HepG2 (cell line): ENCODE measurements around the gene CYBC1. TPM values are rescaled to one million over a fixed set of nuclear protein-coding genes. Genes with fewer than 3 reads are reported as not detected.

Experiments used
- AKAP8 ChIP-seq: sonication (generic); formaldehyde crosslinking; IDR thresholded peaks from 2 replicates; pipeline ENCODE4 v1.5.1; 2020; ENCODE audit warnings: mild to moderate bottlenecking, missing genetic modification reagents
- GLI4 ChIP-seq: sonication (generic); formaldehyde crosslinking; IDR thresholded peaks from 2 replicates; pipeline ENCODE4 v1.5.1; 2020; ENCODE audit warnings: missing genetic modification reagents, mild to moderate bottlenecking, moderate library complexity, borderline replicate concordance
- MTA3 ChIP-seq: sonication (generic); formaldehyde crosslinking; IDR thresholded peaks from 2 replicates; pipeline ENCODE4 v1.4.0; 2020; ENCODE audit warnings: missing genetic modification reagents
- polyA plus RNA-seq, 8 experiments: library from polyadenylated mRNA; depleted of rRNA in 3 of 8; stranded (reverse) in 7 of 8; unstranded in 1 of 8; fragments of >200 nt; fragmentation: Illumina TruSeq in 4 of 8; extraction: Trizol in 4 of 8; gene quantifications; 2 replicates each; pipeline versions ENCODE4 v1.2.1 to v1.2.3, GENCODE V29; 2011 to 2016; ENCODE audit warnings: low read depth in 4 of 8, missing spikeins in 1 of 8, mixed read lengths in 1 of 8; ENCODE audit not compliant: insufficient read depth in 1 of 8
- total RNA-seq, 5 experiments: library from RNA; depleted of rRNA; stranded (reverse); fragments of >200 nt; fragmentation: Illumina TruSeq; extraction: Trizol; gene quantifications; 2 replicates each; pipeline ENCODE4 v1.2.3, GENCODE V29; 2016; ENCODE audit warnings: low read depth in 1 of 5
- TF ChIP-seq, protein P1 (sequence below): sonication (generic); formaldehyde crosslinking; IDR thresholded peaks from 2 replicates; pipeline ENCODE4 v1.4.0; 2020; ENCODE audit warnings: missing genetic modification reagents
- TF ChIP-seq, protein P2 (sequence below): sonication (generic); formaldehyde crosslinking; IDR thresholded peaks from 2 replicates; pipeline ENCODE4 v1.5.1; 2020; ENCODE audit warnings: missing genetic modification reagents, mild to moderate bottlenecking, borderline replicate concordance
- TF ChIP-seq, protein P3 (sequence below): sonication (generic); formaldehyde crosslinking; IDR thresholded peaks from 2 replicates; pipeline ENCODE4 v1.5.0; 2020; ENCODE audit warnings: mild to moderate bottlenecking, missing genetic modification reagents
- TF ChIP-seq, protein P4 (sequence below): sonication (generic); formaldehyde crosslinking; IDR thresholded peaks from 2 replicates; pipeline ENCODE4 v1.9.0; 2021; ENCODE audit warnings: missing genetic modification reagents, mild to moderate bottlenecking, borderline replicate concordance
- TF ChIP-seq, protein P5 (sequence below): IDR thresholded peaks from 2 replicates; pipeline ENCODE4 v1.6.1; 2016; ENCODE audit warnings: missing compliant biosample characterization, missing genetic modification reagents, borderline replicate concordance
- TF ChIP-seq, protein P6 (sequence below): sonication (generic); formaldehyde crosslinking; IDR thresholded peaks from 2 replicates; pipeline ENCODE4 v1.4.0; 2020; ENCODE audit warnings: missing genetic modification reagents, mild to moderate bottlenecking, borderline replicate concordance

The CYBC1 gene
- total and polyA plus RNA-seq, 2 of the 13 experiments (the other 11 are each of a cell fraction or from before 2014, with no cell fraction given) = 43.4 to 44.1 TPM

DNA sequence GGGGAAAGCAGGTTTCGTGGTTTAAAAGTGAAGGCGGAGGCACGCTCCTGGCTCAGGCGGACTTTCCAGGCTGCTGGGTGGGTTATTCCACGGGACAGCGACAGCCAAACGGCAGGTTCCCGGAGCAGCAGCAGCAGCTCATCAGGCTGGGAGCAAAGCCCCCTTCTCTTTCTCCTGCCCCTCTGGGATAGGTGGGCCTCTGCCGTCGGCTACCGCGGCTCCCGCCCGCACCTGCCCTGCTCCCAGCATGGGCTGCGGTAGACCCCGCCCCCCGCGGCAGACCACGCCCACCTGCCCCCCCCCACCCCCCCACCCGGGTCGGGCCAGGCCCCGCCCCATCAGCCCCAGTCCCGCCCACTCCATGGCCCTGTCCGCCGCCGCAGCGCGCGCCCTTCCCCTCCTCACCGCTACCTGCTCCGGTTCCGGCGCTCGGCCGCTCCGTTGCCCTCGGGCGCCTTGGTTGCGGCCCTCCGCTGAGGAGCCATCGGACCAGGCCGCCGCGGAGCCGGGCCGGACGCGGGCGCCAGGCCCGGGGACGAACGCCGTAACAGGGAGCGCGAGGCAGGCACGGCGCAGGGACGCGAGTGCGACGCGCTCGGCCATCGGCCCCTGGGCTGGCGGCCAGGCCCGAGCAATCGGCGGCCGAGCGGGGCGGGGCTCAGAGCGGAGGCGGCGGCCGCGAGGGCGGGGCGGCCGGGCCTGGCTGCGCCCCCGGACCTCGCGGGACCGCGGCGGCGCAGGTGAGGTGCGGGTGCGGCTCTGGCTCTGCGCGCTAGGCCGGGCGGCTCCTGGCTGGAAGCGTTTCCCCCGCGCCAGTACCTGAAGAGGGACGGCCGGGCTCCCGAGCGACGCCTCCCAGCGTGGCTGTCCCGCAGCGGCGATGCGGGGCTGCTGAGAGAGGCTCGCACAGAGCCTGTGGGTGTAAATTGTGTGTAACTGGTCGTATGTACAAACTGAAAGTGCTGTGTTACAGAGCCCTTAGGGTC, 32.3 kb downstream of the CYBC1 start, which contains the start of the genes HEXD and OGFOD3 (continued):
- TF ChIP-seq, protein P1, sequence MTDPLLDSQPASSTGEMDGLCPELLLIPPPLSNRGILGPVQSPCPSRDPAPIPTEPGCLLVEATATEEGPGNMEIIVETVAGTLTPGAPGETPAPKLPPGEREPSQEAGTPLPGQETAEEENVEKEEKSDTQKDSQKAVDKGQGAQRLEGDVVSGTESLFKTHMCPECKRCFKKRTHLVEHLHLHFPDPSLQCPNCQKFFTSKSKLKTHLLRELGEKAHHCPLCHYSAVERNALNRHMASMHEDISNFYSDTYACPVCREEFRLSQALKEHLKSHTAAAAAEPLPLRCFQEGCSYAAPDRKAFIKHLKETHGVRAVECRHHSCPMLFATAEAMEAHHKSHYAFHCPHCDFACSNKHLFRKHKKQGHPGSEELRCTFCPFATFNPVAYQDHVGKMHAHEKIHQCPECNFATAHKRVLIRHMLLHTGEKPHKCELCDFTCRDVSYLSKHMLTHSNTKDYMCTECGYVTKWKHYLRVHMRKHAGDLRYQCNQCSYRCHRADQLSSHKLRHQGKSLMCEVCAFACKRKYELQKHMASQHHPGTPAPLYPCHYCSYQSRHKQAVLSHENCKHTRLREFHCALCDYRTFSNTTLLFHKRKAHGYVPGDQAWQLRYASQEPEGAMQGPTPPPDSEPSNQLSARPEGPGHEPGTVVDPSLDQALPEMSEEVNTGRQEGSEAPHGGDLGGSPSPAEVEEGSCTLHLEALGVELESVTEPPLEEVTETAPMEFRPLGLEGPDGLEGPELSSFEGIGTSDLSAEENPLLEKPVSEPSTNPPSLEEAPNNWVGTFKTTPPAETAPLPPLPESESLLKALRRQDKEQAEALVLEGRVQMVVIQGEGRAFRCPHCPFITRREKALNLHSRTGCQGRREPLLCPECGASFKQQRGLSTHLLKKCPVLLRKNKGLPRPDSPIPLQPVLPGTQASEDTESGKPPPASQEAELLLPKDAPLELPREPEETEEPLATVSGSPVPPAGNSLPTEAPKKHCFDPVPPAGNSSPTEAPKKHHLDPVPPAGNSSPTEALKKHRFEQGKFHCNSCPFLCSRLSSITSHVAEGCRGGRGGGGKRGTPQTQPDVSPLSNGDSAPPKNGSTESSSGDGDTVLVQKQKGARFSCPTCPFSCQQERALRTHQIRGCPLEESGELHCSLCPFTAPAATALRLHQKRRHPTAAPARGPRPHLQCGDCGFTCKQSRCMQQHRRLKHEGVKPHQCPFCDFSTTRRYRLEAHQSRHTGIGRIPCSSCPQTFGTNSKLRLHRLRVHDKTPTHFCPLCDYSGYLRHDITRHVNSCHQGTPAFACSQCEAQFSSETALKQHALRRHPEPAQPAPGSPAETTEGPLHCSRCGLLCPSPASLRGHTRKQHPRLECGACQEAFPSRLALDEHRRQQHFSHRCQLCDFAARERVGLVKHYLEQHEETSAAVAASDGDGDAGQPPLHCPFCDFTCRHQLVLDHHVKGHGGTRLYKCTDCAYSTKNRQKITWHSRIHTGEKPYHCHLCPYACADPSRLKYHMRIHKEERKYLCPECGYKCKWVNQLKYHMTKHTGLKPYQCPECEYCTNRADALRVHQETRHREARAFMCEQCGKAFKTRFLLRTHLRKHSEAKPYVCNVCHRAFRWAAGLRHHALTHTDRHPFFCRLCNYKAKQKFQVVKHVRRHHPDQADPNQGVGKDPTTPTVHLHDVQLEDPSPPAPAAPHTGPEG (CRISPR knock-in tag) = peak; percentile 95
- TF ChIP-seq, protein P2, sequence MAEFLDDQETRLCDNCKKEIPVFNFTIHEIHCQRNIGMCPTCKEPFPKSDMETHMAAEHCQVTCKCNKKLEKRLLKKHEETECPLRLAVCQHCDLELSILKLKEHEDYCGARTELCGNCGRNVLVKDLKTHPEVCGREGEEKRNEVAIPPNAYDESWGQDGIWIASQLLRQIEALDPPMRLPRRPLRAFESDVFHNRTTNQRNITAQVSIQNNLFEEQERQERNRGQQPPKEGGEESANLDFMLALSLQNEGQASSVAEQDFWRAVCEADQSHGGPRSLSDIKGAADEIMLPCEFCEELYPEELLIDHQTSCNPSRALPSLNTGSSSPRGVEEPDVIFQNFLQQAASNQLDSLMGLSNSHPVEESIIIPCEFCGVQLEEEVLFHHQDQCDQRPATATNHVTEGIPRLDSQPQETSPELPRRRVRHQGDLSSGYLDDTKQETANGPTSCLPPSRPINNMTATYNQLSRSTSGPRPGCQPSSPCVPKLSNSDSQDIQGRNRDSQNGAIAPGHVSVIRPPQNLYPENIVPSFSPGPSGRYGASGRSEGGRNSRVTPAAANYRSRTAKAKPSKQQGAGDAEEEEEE = no peak
- TF ChIP-seq GLI4 (no peak), MTA3 (CRISPR knock-in tag) (no peak), AKAP8 (CRISPR knock-in tag) (peak; percentile 63; the same call in 1 of the 2 replicates)
- TF ChIP-seq, protein P3, sequence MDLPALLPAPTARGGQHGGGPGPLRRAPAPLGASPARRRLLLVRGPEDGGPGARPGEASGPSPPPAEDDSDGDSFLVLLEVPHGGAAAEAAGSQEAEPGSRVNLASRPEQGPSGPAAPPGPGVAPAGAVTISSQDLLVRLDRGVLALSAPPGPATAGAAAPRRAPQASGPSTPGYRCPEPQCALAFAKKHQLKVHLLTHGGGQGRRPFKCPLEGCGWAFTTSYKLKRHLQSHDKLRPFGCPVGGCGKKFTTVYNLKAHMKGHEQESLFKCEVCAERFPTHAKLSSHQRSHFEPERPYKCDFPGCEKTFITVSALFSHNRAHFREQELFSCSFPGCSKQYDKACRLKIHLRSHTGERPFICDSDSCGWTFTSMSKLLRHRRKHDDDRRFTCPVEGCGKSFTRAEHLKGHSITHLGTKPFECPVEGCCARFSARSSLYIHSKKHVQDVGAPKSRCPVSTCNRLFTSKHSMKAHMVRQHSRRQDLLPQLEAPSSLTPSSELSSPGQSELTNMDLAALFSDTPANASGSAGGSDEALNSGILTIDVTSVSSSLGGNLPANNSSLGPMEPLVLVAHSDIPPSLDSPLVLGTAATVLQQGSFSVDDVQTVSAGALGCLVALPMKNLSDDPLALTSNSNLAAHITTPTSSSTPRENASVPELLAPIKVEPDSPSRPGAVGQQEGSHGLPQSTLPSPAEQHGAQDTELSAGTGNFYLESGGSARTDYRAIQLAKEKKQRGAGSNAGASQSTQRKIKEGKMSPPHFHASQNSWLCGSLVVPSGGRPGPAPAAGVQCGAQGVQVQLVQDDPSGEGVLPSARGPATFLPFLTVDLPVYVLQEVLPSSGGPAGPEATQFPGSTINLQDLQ = no peak; the same call in 1 of the 2 replicates
- TF ChIP-seq, protein P4, sequence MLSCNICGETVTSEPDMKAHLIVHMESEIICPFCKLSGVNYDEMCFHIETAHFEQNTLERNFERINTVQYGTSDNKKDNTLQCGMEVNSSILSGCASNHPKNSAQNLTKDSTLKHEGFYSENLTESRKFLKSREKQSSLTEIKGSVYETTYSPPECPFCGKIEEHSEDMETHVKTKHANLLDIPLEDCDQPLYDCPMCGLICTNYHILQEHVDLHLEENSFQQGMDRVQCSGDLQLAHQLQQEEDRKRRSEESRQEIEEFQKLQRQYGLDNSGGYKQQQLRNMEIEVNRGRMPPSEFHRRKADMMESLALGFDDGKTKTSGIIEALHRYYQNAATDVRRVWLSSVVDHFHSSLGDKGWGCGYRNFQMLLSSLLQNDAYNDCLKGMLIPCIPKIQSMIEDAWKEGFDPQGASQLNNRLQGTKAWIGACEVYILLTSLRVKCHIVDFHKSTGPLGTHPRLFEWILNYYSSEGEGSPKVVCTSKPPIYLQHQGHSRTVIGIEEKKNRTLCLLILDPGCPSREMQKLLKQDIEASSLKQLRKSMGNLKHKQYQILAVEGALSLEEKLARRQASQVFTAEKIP (CRISPR knock-in tag) = no peak
- TF ChIP-seq, protein P5, sequence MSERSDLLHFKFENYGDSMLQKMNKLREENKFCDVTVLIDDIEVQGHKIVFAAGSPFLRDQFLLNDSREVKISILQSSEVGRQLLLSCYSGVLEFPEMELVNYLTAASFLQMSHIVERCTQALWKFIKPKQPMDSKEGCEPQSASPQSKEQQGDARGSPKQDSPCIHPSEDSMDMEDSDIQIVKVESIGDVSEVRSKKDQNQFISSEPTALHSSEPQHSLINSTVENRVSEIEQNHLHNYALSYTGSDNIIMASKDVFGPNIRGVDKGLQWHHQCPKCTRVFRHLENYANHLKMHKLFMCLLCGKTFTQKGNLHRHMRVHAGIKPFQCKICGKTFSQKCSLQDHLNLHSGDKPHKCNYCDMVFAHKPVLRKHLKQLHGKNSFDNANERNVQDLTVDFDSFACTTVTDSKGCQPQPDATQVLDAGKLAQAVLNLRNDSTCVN = no peak
- TF ChIP-seq, protein P6, sequence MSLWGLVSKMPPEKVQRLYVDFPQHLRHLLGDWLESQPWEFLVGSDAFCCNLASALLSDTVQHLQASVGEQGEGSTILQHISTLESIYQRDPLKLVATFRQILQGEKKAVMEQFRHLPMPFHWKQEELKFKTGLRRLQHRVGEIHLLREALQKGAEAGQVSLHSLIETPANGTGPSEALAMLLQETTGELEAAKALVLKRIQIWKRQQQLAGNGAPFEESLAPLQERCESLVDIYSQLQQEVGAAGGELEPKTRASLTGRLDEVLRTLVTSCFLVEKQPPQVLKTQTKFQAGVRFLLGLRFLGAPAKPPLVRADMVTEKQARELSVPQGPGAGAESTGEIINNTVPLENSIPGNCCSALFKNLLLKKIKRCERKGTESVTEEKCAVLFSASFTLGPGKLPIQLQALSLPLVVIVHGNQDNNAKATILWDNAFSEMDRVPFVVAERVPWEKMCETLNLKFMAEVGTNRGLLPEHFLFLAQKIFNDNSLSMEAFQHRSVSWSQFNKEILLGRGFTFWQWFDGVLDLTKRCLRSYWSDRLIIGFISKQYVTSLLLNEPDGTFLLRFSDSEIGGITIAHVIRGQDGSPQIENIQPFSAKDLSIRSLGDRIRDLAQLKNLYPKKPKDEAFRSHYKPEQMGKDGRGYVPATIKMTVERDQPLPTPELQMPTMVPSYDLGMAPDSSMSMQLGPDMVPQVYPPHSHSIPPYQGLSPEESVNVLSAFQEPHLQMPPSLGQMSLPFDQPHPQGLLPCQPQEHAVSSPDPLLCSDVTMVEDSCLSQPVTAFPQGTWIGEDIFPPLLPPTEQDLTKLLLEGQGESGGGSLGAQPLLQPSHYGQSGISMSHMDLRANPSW (CRISPR knock-in tag) = no peak
